ENCODE measurements around the gene CPE.

DNA sequence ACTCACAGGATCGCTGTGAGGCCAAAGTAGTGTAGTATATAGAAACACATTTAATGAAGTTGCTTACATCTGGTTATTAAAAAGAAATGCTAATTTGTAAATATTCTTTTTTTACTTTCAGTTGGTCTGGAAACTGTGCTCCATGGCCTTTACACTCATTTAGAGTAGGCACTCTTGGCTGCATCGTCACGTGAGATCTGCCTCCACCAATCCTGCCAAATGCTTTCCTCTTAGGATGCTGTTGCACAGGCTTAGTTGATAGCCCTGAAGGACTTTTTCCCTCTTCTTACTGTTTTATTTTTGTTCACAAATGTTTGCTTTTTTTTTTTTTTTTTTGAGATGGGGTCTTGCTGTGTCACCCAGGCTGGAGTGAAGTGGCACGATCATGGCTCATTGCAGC is 6.3 kb downstream of the CPE start:
- TF ChIP-seq, protein P1, sequence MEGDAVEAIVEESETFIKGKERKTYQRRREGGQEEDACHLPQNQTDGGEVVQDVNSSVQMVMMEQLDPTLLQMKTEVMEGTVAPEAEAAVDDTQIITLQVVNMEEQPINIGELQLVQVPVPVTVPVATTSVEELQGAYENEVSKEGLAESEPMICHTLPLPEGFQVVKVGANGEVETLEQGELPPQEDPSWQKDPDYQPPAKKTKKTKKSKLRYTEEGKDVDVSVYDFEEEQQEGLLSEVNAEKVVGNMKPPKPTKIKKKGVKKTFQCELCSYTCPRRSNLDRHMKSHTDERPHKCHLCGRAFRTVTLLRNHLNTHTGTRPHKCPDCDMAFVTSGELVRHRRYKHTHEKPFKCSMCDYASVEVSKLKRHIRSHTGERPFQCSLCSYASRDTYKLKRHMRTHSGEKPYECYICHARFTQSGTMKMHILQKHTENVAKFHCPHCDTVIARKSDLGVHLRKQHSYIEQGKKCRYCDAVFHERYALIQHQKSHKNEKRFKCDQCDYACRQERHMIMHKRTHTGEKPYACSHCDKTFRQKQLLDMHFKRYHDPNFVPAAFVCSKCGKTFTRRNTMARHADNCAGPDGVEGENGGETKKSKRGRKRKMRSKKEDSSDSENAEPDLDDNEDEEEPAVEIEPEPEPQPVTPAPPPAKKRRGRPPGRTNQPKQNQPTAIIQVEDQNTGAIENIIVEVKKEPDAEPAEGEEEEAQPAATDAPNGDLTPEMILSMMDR (conservative IDR thresholded peaks at IDR 0.05; ENCODE audit: low read length), result no peak
- no peak for TF ChIP-seq EZH2phosphoT487 (IDR thresholded peaks at IDR 0.05; ENCODE audit: borderline replicate concordance)

Measured in Loucy (cell line).